ENCODE measurements around the gene MESD.

Gene MESD

GRCh38 chr15:80904998-80905397 lies 84.6 kb downstream of the MESD start:
- DNase-seq (ENCODE audit: low spot score), result no peak

GRCh38 chr15:80902298-80902801 lies 87.3 kb downstream of the MESD start:
- no peak for DNase-seq (ENCODE audit: low spot score)

GRCh38 chr15:80898040-80898439 lies 91.6 kb downstream of the MESD start:
- no peak for DNase-seq (ENCODE audit: low spot score)
